WTC11 (cell line): ENCODE data around the gene IRF2. TPM values are rescaled to one million over a fixed set of nuclear protein-coding genes. Genes with fewer than 3 reads are reported as not detected.

ENCODE experiments used
- ATAC-seq: fragments of 200-7000 bp; cut with Tn5 transposase; 2 replicates; pipeline ENCODE4 v1.10.0; 2021; ENCODE audit warnings: mild to moderate bottlenecking, moderate library complexity
- CTCF ChIA-PET: fragments of 300-600 bp; sonication (Branson Sonifier 250); formaldehyde crosslinking; loops from one replicate; lab custom pipeline; 2021; ENCODE audit warnings: antibody characterized with exemption; lab: Charles Lee
- POLR2A ChIA-PET: fragments of 350-600 bp; sonication (Branson Sonifier 250); formaldehyde crosslinking; loops from one replicate; lab custom pipeline; 2021; ENCODE audit warnings: antibody characterized with exemption; lab: Charles Lee
- DNase-seq: peaks from one replicate; pipeline ENCODE4 v3.0.0; 2021; ENCODE audit warnings: low spot score
- H3K27ac Mint-ChIP-seq: 2 replicates; pipeline ENCODE4 v1.8.0; 2021; ENCODE audit warnings: mixed read lengths
- H3K27me3 Mint-ChIP-seq: 2 replicates; pipeline ENCODE4 v1.8.0; 2021; ENCODE audit warnings: low read depth, mild to moderate bottlenecking, moderate library complexity, mixed read lengths
- H3K36me3 Mint-ChIP-seq: 2 replicates; pipeline ENCODE4 v1.8.0; 2021; ENCODE audit warnings: mixed read lengths
- H3K4me1 Mint-ChIP-seq: 2 replicates; pipeline ENCODE4 v1.8.0; 2022; ENCODE audit warnings: mixed read lengths
- H3K4me3 Mint-ChIP-seq: 2 replicates; pipeline ENCODE4 v1.8.0; 2021; ENCODE audit warnings: mild to moderate bottlenecking, moderate library complexity, mixed read lengths
- H3K9me3 Mint-ChIP-seq: 2 replicates; pipeline ENCODE4 v1.8.0; 2021; ENCODE audit warnings: mixed read lengths
- AFF4 ChIP-seq: sonication (generic); formaldehyde crosslinking; IDR thresholded peaks from 2 replicates; pipeline ENCODE4 v1.8.1; 2023; ENCODE audit warnings: mild to moderate bottlenecking, missing genetic modification reagents, borderline replicate concordance
- ATF1 ChIP-seq: sonication (generic); formaldehyde crosslinking; IDR thresholded peaks from 2 replicates; pipeline ENCODE4 v1.8.1; 2023; ENCODE audit warnings: mild to moderate bottlenecking, moderate library complexity, missing genetic modification reagents
- ATF2 ChIP-seq: sonication (generic); formaldehyde crosslinking; IDR thresholded peaks from 2 replicates; pipeline ENCODE4 v1.8.1; 2022; ENCODE audit warnings: low read depth, missing genetic modification reagents, borderline replicate concordance
- ATF6 ChIP-seq: sonication (generic); formaldehyde crosslinking; IDR thresholded peaks from 2 replicates; pipeline ENCODE4 v1.8.1; 2023; ENCODE audit warnings: mild to moderate bottlenecking, missing genetic modification reagents
- CTCF ChIP-seq: fragments of 200-600 bp; IDR thresholded peaks from 2 replicates; pipeline ENCODE4 v1.8.0; 2022; ENCODE audit warnings: antibody characterized with exemption
- ELF4 ChIP-seq: sonication (generic); formaldehyde crosslinking; IDR thresholded peaks from 2 replicates; pipeline ENCODE4 v1.8.1; 2022; ENCODE audit warnings: low read depth, mild to moderate bottlenecking, moderate library complexity, missing genetic modification reagents
- FOXP4 ChIP-seq: sonication (generic); formaldehyde crosslinking; IDR thresholded peaks from 2 replicates; pipeline ENCODE4 v1.8.0; 2022; ENCODE audit warnings: mild to moderate bottlenecking, missing genetic modification reagents
- HMGA2 ChIP-seq: fragments of 250-450 bp; sonication (Bioruptor Pico); IDR thresholded peaks from 2 replicates; pipeline ENCODE4 v1.4.0; 2021; ENCODE audit warnings: mild to moderate bottlenecking, moderate library complexity
- IRF2 ChIP-seq: sonication (generic); formaldehyde crosslinking; IDR thresholded peaks from 2 replicates; pipeline ENCODE4 v1.8.0; 2022; ENCODE audit warnings: low read depth, missing genetic modification reagents, borderline replicate concordance
- MLX ChIP-seq: sonication (generic); formaldehyde crosslinking; IDR thresholded peaks from 2 replicates; pipeline ENCODE4 v1.8.1; 2023; ENCODE audit warnings: mild to moderate bottlenecking, missing genetic modification reagents, moderate library complexity
- NFATC4 ChIP-seq: fragments of 250-450 bp; sonication (Bioruptor Pico); IDR thresholded peaks from 2 replicates; pipeline ENCODE4 v1.9.0; 2021; ENCODE audit warnings: mild to moderate bottlenecking
- NFE2L1 ChIP-seq: sonication (generic); formaldehyde crosslinking; IDR thresholded peaks from 2 replicates; pipeline ENCODE4 v1.8.1; 2023; ENCODE audit warnings: missing genetic modification reagents
- NR2C2 ChIP-seq: sonication (generic); formaldehyde crosslinking; IDR thresholded peaks from 2 replicates; pipeline ENCODE4 v1.8.0; 2022; ENCODE audit warnings: mild to moderate bottlenecking, missing genetic modification reagents
- OVOL2 ChIP-seq: fragments of 250-450 bp; sonication (Bioruptor Pico); IDR thresholded peaks from 2 replicates; pipeline ENCODE4 v1.9.0; 2021; ENCODE audit warnings: mild to moderate bottlenecking, borderline replicate concordance
- PREB ChIP-seq: sonication (generic); formaldehyde crosslinking; IDR thresholded peaks from 2 replicates; pipeline ENCODE4 v1.8.1; 2022; ENCODE audit warnings: mild to moderate bottlenecking, missing genetic modification reagents, moderate library complexity, borderline replicate concordance
- RELA ChIP-seq: sonication (generic); formaldehyde crosslinking; IDR thresholded peaks from 2 replicates; pipeline ENCODE4 v1.8.1; 2022; ENCODE audit warnings: missing genetic modification reagents, mild to moderate bottlenecking, borderline replicate concordance
- total RNA-seq: library from RNA; stranded (reverse); gene quantifications from 3 replicates; pipeline ENCODE4 v1.2.3, GENCODE V29; 2021

Gene IRF2
- total RNA-seq, 1 experiment from 2014 or later, result 11.8 TPM

GRCh38 chr4:184455299-184455698, 19.1 kb downstream of the IRF2 start:
- ChIA-PET CTCF (no interaction called here), POLR2A (interaction anchor here (0.5 kb wide), 1 partner anchor 200 kb away, joined by 5 read pairs; no protein-coding TSS in a partner anchor)
- Mint-ChIP-seq H3K27ac (no peak overlapping the region), H3K9me3 (no peaks in the 10 kb centered on the region), H3K36me3 (no peaks in the 10 kb centered on the region; the same call in 1 of the 2 replicates)
- no peak for DNase-seq
- no peak for ATAC-seq
- TF ChIP-seq MLX (CRISPR knock-in tag) (no peak), AFF4 (no peak), ATF2 (no peak), FOXP4 (CRISPR knock-in tag) (no peak), OVOL2 (CRISPR knock-in tag) (no peak), NFATC4 (CRISPR knock-in tag) (no peak), PREB (CRISPR knock-in tag) (no peak), NR2C2 (CRISPR knock-in tag) (no peak), ATF6 (no peak), IRF2 (CRISPR knock-in tag) (no peak), RELA (CRISPR knock-in tag) (no peak)
- TF ChIP-seq, all 79 proteins: peak for 0
- Mint-ChIP-seq H3K27me3 (no peaks in the 10 kb centered on the region), H3K4me1 (peaks cover 81% of the 10 kb centered on the region), H3K4me3 (no peak overlapping the region)

- Mint-ChIP-seq H3K4me3 (no peak overlapping the region; the same call in 1 of the 2 replicates), H3K36me3 (no peaks in the 10 kb centered on the region; the same call in 1 of the 2 replicates)
- CTCF ChIA-PET, result interaction anchor here (1.3 to 1.4 kb wide), 2 partner anchors 9 to 189 kb away, joined by 3 to 4 read pairs; no protein-coding TSS in a partner anchor
- TF ChIP-seq ATF1 (no peak), NFE2L1 (CRISPR knock-in tag) (no peak), ELF4 (no peak), CTCF (no peak), HMGA2 (CRISPR knock-in tag) (no peak)
Observed at GRCh38 chr4:184453365-184454160, 20.8 kb downstream of the IRF2 start.

More at GRCh38 chr4:184453365-184454160, 20.8 kb downstream of the IRF2 start:
- Mint-ChIP-seq H3K27me3 (no peaks in the 10 kb centered on the region), H3K4me1 (peaks cover 83% of the 10 kb centered on the region), H3K9me3 (no peaks in the 10 kb centered on the region), H3K27ac (peak overlapping the region; percentile 92)
- POLR2A ChIA-PET, result no interaction called here
- peak; percentile 83 for ATAC-seq
- no peak for DNase-seq
